Measurements from ENCODE around the gene PPY.
"Not testable (repeated sequence)": the region's sequence is repeated elsewhere in the genome, so short reads cannot be mapped to it uniquely, and the experiment has no call there.

Gene PPY

GRCh38 chr17:43962479-43962878 lies 20.2 kb upstream of the PPY start:
- DNase-seq = no peak

GRCh38 chr17:43961954-43962353 lies 19.7 kb upstream of the PPY start:
- DNase-seq = no peak

- not testable (repeated sequence) for DNase-seq
Measured at GRCh38 chr17:43961292-43961691, 19.0 kb upstream of the PPY start.

GRCh38 chr17:43958748-43959352 lies 16.6 kb upstream of the PPY start:
- DNase-seq = no peak

GRCh38 chr17:43956222-43956621 lies 13.9 kb upstream of the PPY start:
- DNase-seq = no peak

DNA sequence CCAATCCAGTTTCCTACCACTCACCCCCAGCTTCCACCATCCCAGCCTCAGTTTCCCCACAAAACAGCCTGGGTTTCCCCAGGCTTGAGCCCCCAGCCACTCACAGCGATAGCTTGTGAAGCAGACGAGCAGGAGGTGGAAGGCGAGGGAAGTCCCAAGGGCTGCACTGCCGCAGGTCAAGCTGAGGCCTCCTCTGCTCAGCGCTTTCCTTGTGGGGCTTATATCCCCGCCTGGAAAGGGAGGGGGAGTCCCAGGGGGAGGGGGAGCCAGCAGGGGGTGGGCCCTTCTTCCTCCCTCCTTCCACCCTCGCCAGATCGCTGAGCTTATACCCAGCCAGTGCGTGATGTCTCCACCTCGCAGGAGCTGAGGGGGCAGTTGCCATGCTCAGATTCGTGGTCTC lies 11.5 kb upstream of the PPY start, which contains the start of gene PYY:
Gene PYY (minus strand): TSS at position 195 of the 400 bp plus-strand sequence. CDS start 457 bp downstream, outside the sequence.
- DNase-seq = no peak

DNA sequence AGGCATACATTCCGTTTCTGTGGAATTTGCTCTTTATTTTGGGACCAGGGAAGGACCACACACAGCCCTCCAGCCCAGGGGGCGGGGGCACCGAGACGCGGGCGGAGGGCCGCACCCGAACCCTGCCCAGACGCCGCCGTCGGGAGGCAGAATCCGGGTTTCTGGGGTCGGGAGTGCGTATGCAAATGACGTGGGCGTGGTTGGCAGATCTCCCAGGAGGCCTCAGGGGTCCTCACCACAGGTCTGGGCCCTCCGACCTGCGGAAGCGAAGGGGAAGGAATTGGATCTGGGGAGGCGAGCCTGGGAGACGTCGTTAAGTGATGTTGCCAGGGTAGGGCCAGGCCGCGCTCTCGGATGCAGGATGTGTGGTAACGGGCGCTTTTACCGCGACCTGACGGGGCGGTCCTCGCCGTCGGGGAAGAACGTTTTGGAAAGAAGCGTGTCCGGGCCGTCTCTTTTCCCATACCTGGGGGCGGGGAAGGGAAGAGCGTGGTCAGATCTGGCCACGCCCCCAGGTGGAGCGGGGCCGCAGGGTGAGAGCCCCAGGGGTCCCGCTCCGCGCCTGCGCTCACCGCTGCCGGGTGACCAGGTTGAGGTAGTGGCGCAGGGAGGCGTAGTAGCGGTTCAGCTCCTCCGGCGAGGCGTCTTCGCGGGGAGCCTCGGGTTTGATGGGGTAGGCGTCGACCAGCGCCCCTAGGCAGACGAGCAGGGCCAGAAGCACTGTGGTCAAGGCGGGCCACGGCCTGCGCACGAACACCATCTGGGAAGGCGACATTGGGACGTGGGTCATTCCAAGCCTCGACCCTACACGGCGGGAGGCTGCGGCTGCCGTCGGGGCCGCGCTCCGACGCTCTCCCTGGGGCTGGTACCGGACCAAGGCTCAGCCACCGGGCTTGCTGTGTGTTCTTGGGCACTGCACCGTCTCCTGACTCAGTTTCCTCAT lies 10.7 kb upstream of the PPY start:
- peak; percentile 68 for DNase-seq

- no peak for DNase-seq
Measured at GRCh38 chr17:43952351-43952723, 10.1 kb upstream of the PPY start.

GRCh38 chr17:43951750-43952149 lies 9.5 kb upstream of the PPY start:
- no peak for DNase-seq

- DNase-seq = no peak
Measured at GRCh38 chr17:43950554-43950953, 8.3 kb upstream of the PPY start.

- DNase-seq = no peak
Measured at GRCh38 chr17:43949781-43950180, 7.5 kb upstream of the PPY start.

DNA sequence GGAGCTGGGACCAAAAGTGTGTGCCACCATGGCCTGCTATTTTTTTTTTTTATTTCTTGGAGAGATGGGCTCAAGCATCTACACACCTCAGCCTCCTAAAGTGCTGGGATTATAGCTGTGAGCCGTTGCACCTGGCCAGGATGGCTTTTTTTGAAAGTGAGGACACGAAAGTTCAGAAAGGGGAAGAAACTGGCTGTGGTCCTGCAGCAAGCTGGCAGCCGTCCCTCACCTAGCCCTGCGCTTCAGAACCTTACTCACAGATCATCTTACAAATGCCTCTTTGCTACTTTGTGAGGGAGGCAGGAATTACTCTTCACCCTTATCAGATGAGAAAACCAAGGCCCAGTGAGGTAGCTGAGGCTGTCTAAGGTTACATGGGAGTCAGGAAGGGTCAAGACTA lies 4.5 kb upstream of the PPY start:
- DNase-seq = no peak

GRCh38 chr17:43945074-43945829 lies 3.0 kb upstream of the PPY start:
- DNase-seq = no peak

DNA sequence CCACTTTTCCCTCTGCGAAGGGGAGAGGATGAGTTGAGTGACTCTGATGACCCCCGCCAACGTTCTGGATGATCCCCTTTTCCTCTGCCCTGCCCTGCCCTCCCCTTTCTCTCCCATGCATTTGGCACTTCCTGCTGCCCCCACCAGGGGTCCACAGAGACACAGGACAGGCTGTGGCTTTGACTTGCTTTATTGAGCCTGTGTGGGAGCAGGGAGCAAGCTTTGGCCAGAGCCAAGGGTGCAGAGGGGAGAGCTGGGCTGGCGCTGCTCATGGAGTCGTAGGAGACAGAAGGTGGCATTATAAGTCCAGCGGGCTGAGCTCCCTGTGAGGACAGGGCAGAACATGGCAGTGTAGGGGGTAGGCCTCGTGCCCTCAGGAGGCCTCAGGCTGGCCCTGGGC lies 1.6 kb downstream of the PPY start:
- DNase-seq = no peak

GRCh38 chr17:43939886-43940285 lies 2.4 kb downstream of the PPY start:
- DNase-seq = no peak

GRCh38 chr17:43939452-43939851 lies 2.8 kb downstream of the PPY start:
- not testable (repeated sequence) for DNase-seq

- no peak for DNase-seq
Measured at GRCh38 chr17:43938838-43939182, 3.5 kb downstream of the PPY start.

GRCh38 chr17:43936434-43936833 lies 5.8 kb downstream of the PPY start:
- DNase-seq = no peak

- DNase-seq = no peak
Measured at GRCh38 chr17:43935926-43936261, 6.4 kb downstream of the PPY start.

DNA sequence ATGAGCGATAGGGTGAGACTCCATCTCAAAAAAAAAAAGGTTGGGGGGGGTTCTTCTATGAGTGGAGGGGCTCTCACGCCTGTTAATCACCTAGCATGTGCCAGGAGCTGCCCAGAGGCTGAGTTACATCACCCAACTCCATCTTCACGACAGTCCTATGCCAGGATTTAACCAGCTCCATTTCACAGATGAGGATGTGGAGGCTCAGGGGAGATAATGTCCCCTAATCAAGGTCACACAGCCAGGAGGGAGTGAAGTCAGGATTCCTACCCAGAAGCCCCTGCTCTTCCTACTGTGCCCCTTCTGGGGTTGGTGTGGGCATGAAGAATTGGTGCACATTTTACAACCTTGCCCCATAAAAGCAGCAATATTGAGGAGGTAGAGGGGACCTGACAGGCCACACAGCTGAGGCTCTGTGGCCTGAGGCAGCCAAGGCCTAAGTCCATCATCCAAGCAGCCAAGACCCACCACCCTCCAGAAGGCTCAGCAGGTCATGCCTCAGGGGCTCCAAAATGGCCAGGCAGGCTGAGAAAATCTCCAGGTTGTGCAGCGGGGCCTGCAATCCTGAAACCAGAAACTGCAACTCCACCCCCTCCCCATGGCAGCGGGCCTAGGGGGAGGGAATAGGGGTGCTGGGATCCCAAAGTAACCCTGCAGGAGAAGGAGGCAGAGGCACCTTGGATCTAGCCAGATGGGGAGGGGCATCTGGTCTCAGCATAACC lies 6.9 kb downstream of the PPY start:
- DNase-seq = no peak

- no peak for DNase-seq
Measured at GRCh38 chr17:43932923-43933322, 9.4 kb downstream of the PPY start.

- DNase-seq = no peak
Measured at GRCh38 chr17:43932357-43932756, 9.9 kb downstream of the PPY start.

- no peak for DNase-seq
Measured at GRCh38 chr17:43931062-43931571, 11.2 kb downstream of the PPY start.
